Measurements from ENCODE around the gene BTNL9. TPM values are rescaled to one million over a fixed set of nuclear protein-coding genes. Genes with fewer than 3 reads are reported as not detected.
A peak's percentile ranks its signal among the peaks of the same experiment; 100 is the strongest.

Gene BTNL9
- total and polyA plus RNA-seq, 2 of the 4 experiments (the other 2 are of a cell fraction), result not detected

DNA sequence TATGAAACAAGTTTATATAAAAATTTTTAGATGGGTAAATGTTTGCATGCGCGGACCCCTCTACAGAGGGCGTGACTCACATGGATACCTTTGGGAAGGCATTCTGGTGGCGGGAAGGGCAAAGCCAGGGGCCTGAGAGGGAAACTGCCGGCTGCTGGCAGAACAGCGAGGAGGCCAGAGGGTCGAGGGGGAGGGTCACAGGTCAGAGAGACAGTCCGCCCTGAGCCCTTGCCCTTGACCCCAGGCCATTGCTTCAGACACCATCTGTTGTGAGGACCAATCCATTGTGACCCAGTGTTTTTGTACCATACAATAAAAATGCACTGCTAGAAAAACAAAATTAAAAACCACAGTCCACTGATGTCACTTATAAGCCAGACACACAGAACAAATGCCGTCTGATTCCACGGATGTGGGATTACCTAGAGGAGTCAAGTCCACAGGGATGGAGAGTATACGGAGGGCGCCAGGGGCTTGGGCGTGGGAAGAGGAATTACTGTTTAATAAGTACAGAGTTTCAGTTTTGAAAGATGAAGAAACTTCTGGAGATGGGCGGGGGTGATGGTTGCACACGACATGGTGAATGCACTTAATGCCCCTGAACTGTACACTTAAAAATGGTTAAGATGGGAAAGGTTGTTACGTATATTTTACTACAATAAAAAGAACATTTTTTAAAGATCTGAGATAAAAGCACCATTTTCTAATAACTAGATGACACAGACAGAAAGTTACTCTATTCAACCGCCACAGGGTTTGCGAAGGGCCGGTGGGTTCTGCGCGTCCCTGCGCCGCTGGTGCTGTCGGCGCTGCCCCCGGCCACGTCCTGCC is 12.0 kb downstream of the BTNL9 start:
- no peaks in the 10 kb centered on the region for H3K79me1 ChIP-seq (ENCODE audit: low read depth in 1 of 2, low read length in 2 of 2)
- intact Hi-C loops (cut with micrococcal nuclease), result no loop called here

More for the DNA sequence above, 12.0 kb downstream of the BTNL9 start:
- Histone ChIP-seq H2AK9ac (replicated peaks; ENCODE audit: low read depth, low read length, poor library complexity) (no peak overlapping the region), H3K9me3 (ENCODE audit: control insufficient read depth, insufficient read depth, low read length) (no peaks in the 10 kb centered on the region), H2AFZ (replicated peaks; ENCODE audit: low read length, poor library complexity) (peak overlapping the region; percentile 16), H3K18ac (ENCODE audit: low read depth, low read length) (no peak overlapping the region), H4K8ac (ENCODE audit: low read depth in 2 of 2, low read length in 2 of 2) (no peak overlapping the region), H4K20me1 (ENCODE audit: insufficient read depth, low read length) (no peaks in the 10 kb centered on the region), H3K27me3 (ENCODE audit: control insufficient read depth, insufficient read depth, low read length) (peaks cover 39% of the 10 kb centered on the region), H2BK15ac (ENCODE audit: low read depth, low read length) (no peak overlapping the region), H4K91ac (ENCODE audit: insufficient read depth, low read depth, low read length) (no peak overlapping the region), H4K5ac (ENCODE audit: low read depth, low read length) (no peak overlapping the region), H3K4ac (ENCODE audit: low read depth, low read length) (no peak overlapping the region), H3K56ac (ENCODE audit: extremely low read depth, insufficient read depth, low read length) (no peak overlapping the region), H3K23ac (ENCODE audit: low read depth, low read length) (no peak overlapping the region), H3K9me1 (ENCODE audit: insufficient read depth, low read length) (no peaks in the 10 kb centered on the region), H3K4me2 (ENCODE audit: low read depth, low read length) (no peak overlapping the region), H2BK5ac (ENCODE audit: low read depth, low read length, poor library complexity, severe bottlenecking) (no peak overlapping the region), H3K14ac (replicated peaks; ENCODE audit: low read depth, low read length) (no peak overlapping the region), H2AK5ac (ENCODE audit: low read depth, low read length) (no peak overlapping the region), H2BK120ac (ENCODE audit: low read depth, low read length) (no peak overlapping the region), H3K36me3 (ENCODE audit: control insufficient read depth, insufficient read depth, low read length) (no peaks in the 10 kb centered on the region), H3K27ac (ENCODE audit: insufficient read depth, low read length) (no peak overlapping the region), H3K4me3 (ENCODE audit: insufficient read depth, low read depth, low read length) (no peak overlapping the region), H3K9ac (ENCODE audit: low read depth, low read length) (no peak overlapping the region), H2BK20ac (ENCODE audit: low read depth, low read length) (no peak overlapping the region), H3K4me1 (ENCODE audit: control insufficient read depth, insufficient read depth, low read length) (no peaks in the 10 kb centered on the region)
- no peak for DNase-seq
- in situ Hi-C loops (cut with MboI; ENCODE audit: low sequenced_read_pairs) (no loop called here), dilution Hi-C loops (cut with HindIII; ENCODE audit: low sequenced_read_pairs, unreplicated experiment) (no loop called here)
- 21% methylated on average over 10 of the region's 27 CpGs; no CpG with 5 or more reads in 1 of the 2 experiments for WGBS, 2 experiments (ENCODE audit: extremely low coverage in 2 of 2, insufficient read length in 1 of 2)
- ATAC-seq (ENCODE audit: low read depth), result no peak; the same call in 1 of the 2 replicates
- TF ChIP-seq BHLHE40 (IDR thresholded peaks at IDR 0.05; ENCODE audit: low read depth, low read length) (no peak), POLR2A (IDR thresholded peaks at IDR 0.05; ENCODE audit: low read depth, low read length) (no peak), ELK1 (IDR thresholded peaks at IDR 0.05; ENCODE audit: borderline replicate concordance, low read depth, low read length) (no peak), RCOR1 (IDR thresholded peaks at IDR 0.05; ENCODE audit: insufficient replicate concordance, low read length) (no peak), RFX5 (IDR thresholded peaks at IDR 0.05; ENCODE audit: low read depth, low read length) (no peak), USF2 (IDR thresholded peaks at IDR 0.05; ENCODE audit: low read depth, low read length) (no peak), SMC3 (IDR thresholded peaks at IDR 0.05; ENCODE audit: low read depth, low read length) (no peak), RAD21 (IDR thresholded peaks at IDR 0.05; ENCODE audit: low read length) (no peak), CEBPB (IDR thresholded peaks at IDR 0.05; ENCODE audit: low read depth, low read length) (no peak)
- CTCF ChIA-PET, result no interaction called here
- POLR2A ChIA-PET (ENCODE audit: unreplicated experiment), result no interaction called here
- BruUV-seq (replicated peaks), result no TSS peak
